SK-N-SH (cell line): Measurements from ENCODE around the gene GRIK3. TPM values are rescaled to one million over a fixed set of nuclear protein-coding genes. Genes with fewer than 3 reads are reported as not detected.

ENCODE experiments used
- CTCF ChIA-PET: fragments of 300-600, 350-600 bp; formaldehyde crosslinking; extraction: SDS; loops from one replicate; lab custom pipeline; 2021; lab: Yijun Ruan, JAX
- POLR2A ChIA-PET: fragments of 350-600 bp; sonication (Branson Sonifier 250); formaldehyde crosslinking; extraction: SDS; loops from one replicate; lab custom pipeline; 2020; ENCODE audit warnings: antibody characterized with exemption, inconsistent platforms; lab: Yijun Ruan, JAX
- DNase-seq: peaks from one replicate; pipeline ENCODE4 v3.0.0; 2012
- H2AFZ ChIP-seq: fragments of 200-600 bp; sonication (generic); 2 replicates; pipeline ENCODE4 v1.8.1; 2016; ENCODE audit warnings: antibody characterized with exemption, mild to moderate bottlenecking, low read depth
- H3F3A ChIP-seq: fragments of 200-600 bp; sonication (generic); replicated peaks from 2 replicates; pipeline ENCODE3; 2016; ENCODE audit warnings: antibody characterized with exemption, mild to moderate bottlenecking; ENCODE audit not compliant: insufficient read depth
- H3K27ac ChIP-seq, 2 experiments: fragments of 200-500 bp in 1 of 2; fragments of 200-600 bp in 1 of 2; sonication (Bioruptor generic) in 1 of 2; sonication (generic), shearing (Covaris generic) in 1 of 2; 2 replicates each; pipeline versions ENCODE4 v1.5.1 to v1.6.1; 2014 to 2016; ENCODE audit warnings: low read depth in 2 of 2, inconsistent platforms in 1 of 2, low read length in 1 of 2, mild to moderate bottlenecking in 1 of 2, mixed read lengths in 1 of 2
- H3K27me3 ChIP-seq: fragments of 200-600 bp; sonication (generic), shearing (Covaris generic); 2 replicates; pipeline ENCODE4 v1.6.1; 2016; ENCODE audit warnings: mixed run types; ENCODE audit not compliant: insufficient read depth
- H3K36me3 ChIP-seq, 2 experiments: fragments of 200-500 bp in 1 of 2; fragments of 200-600 bp in 1 of 2; sonication (Bioruptor generic) in 1 of 2; sonication (generic) in 1 of 2; replicated peaks in 1 of 2; 2 replicates each; pipeline versions ENCODE3 to v1.5.1; 2014 to 2016; ENCODE audit warnings: low read length in 1 of 2, mild to moderate bottlenecking in 1 of 2; ENCODE audit not compliant: insufficient read depth in 2 of 2, control insufficient read depth in 1 of 2
- H3K4me1 ChIP-seq, 2 experiments: fragments of 200-500 bp in 1 of 2; fragments of 200-600 bp in 1 of 2; sonication (Bioruptor generic) in 1 of 2; sonication (generic), shearing (Covaris generic) in 1 of 2; 2 replicates each; pipeline versions ENCODE4 v1.5.1 to v1.6.1; 2014 to 2016; ENCODE audit warnings: low read depth in 1 of 2, low read length in 1 of 2, mixed run types in 1 of 2; ENCODE audit not compliant: insufficient read depth in 2 of 2, control insufficient read depth in 1 of 2
- H3K4me2 ChIP-seq: fragments of 200-600 bp; sonication (generic), shearing (Covaris generic); 2 replicates; pipeline ENCODE4 v1.6.1; 2017; ENCODE audit warnings: mixed run types
- H3K4me3 ChIP-seq, 2 experiments: fragments of 200-500 bp in 1 of 2; fragments of 200-600 bp in 1 of 2; sonication (Bioruptor generic) in 1 of 2; sonication (generic), shearing (Covaris generic) in 1 of 2; 2 replicates each; pipeline versions ENCODE4 v1.5.1 to v1.8.1; 2014 to 2016; ENCODE audit warnings: low read depth in 2 of 2, inconsistent platforms in 1 of 2, low read length in 1 of 2, mild to moderate bottlenecking in 1 of 2, mixed read lengths in 1 of 2, moderate library complexity in 1 of 2
- H3K79me2 ChIP-seq: fragments of 200-600 bp; sonication (generic); 2 replicates; pipeline ENCODE4 v1.8.1; 2017; ENCODE audit warnings: mild to moderate bottlenecking; ENCODE audit not compliant: insufficient read depth
- H3K9ac ChIP-seq: fragments of 200-600 bp; sonication (generic); 2 replicates; pipeline ENCODE4 v1.6.1; 2017; ENCODE audit warnings: mixed run types
- H3K9me2 ChIP-seq: fragments of 200-600 bp; sonication (generic); 2 replicates; pipeline ENCODE4 v1.6.1; 2017; ENCODE audit warnings: mixed run types
- H3K9me3 ChIP-seq: fragments of 200-600 bp; sonication (generic); 2 replicates; pipeline ENCODE4 v1.6.1; 2017; ENCODE audit warnings: mixed run types, mild to moderate bottlenecking, moderate library complexity
- H4K20me1 ChIP-seq: fragments of 200-600 bp; sonication (generic); 2 replicates; pipeline ENCODE4 v1.6.1; 2017; ENCODE audit warnings: mild to moderate bottlenecking, mixed run types; ENCODE audit not compliant: insufficient read depth
- CTCF ChIP-seq: fragments of 200-600 bp; sonication (generic); IDR thresholded peaks from 2 replicates; pipeline ENCODE4 v1.6.1; 2017; ENCODE audit warnings: antibody characterized with exemption, mild to moderate bottlenecking, moderate library complexity
- ELF1 ChIP-seq: IDR thresholded peaks from 2 replicates; pipeline ENCODE4 v1.4.0; 2012
- GABPA ChIP-seq: IDR thresholded peaks from 2 replicates; pipeline ENCODE4 v1.4.0; 2012; ENCODE audit warnings: low read depth, mild to moderate bottlenecking
- MAX ChIP-seq: IDR thresholded peaks from 2 replicates; pipeline ENCODE4 v1.4.0; 2012; ENCODE audit warnings: low read depth
- MEF2A ChIP-seq: IDR thresholded peaks from 2 replicates; pipeline ENCODE4 v1.4.0; 2012; ENCODE audit warnings: low read depth, borderline replicate concordance
- NRF1 ChIP-seq: IDR thresholded peaks from 2 replicates; pipeline ENCODE4 v1.6.1; 2012; ENCODE audit warnings: low read depth, mild to moderate bottlenecking, low read length
- PBX3 ChIP-seq: IDR thresholded peaks from 2 replicates; pipeline ENCODE4; 2012
- RAD21 ChIP-seq: IDR thresholded peaks from 2 replicates; pipeline ENCODE4 v1.6.1; 2012; ENCODE audit warnings: mild to moderate bottlenecking, low read length
- REST ChIP-seq: IDR thresholded peaks from 2 replicates; pipeline ENCODE4 v1.6.1; 2012; ENCODE audit warnings: mild to moderate bottlenecking, low read depth, low read length, moderate library complexity
- RFX5 ChIP-seq: IDR thresholded peaks from 2 replicates; pipeline ENCODE4 v1.6.1; 2012; ENCODE audit warnings: mild to moderate bottlenecking, improper control_type of control experiment, low read length
- SIN3A ChIP-seq: IDR thresholded peaks from 2 replicates; pipeline ENCODE4 v1.6.1; 2012; ENCODE audit warnings: low read depth, mild to moderate bottlenecking, low read length, moderate library complexity, borderline replicate concordance
- TAF1 ChIP-seq: IDR thresholded peaks from 2 replicates; pipeline ENCODE4 v1.6.1; 2012; ENCODE audit warnings: low read depth, mild to moderate bottlenecking, low read length, moderate library complexity, borderline replicate concordance
- TCF12 ChIP-seq: IDR thresholded peaks from 2 replicates; pipeline ENCODE4 v1.4.0; 2012
- USF1 ChIP-seq: IDR thresholded peaks from 2 replicates; pipeline ENCODE4 v1.4.0; 2012; ENCODE audit warnings: low read depth, borderline replicate concordance
- YY1 ChIP-seq: IDR thresholded peaks from 2 replicates; pipeline ENCODE4 v1.4.0; 2012; ENCODE audit warnings: low read depth, mild to moderate bottlenecking
- ZBTB33 ChIP-seq: IDR thresholded peaks from 2 replicates; pipeline ENCODE4 v1.4.0; 2012; ENCODE audit warnings: low read depth, borderline replicate concordance
- WGBS: methylation state at CpG from one replicate; pipeline ENCODE4 v1.1.6; 2017; ENCODE audit warnings: low lambda C conversion rate; 5-methylcytosine and 5-hydroxymethylcytosine counted together
- polyA plus RNA-seq, 3 experiments: library from polyadenylated mRNA; depleted of rRNA; stranded (reverse); fragments of >200 nt; gene quantifications; 2 replicates each; pipeline ENCODE4 v1.2.3, GENCODE V29; 2012

The GRIK3 gene
- polyA plus RNA-seq, 1 of the 3 experiments (the other 2 are of a cell fraction): not detected

- H4K20me1 ChIP-seq: no peaks in the 10 kb centered on the region
- no peaks in the 10 kb centered on the region for H3F3A ChIP-seq
- H3K9ac ChIP-seq: no peak overlapping the region
- H3K4me3 ChIP-seq: no peak overlapping the region
- ChIA-PET CTCF (interaction anchor here (0.8 to 3.4 kb wide), 3 partner anchors 12 to 290 kb away, joined by 3 to 13 read pairs (median 9); no protein-coding TSS in a partner anchor), POLR2A (no interaction called here)
- H2AFZ ChIP-seq: no peak overlapping the region
- no peaks in the 10 kb centered on the region for H3K79me2 ChIP-seq
- no peaks in the 10 kb centered on the region for H3K9me2 ChIP-seq
- no peak overlapping the region for H3K4me2 ChIP-seq
- H3K27ac ChIP-seq: no peak overlapping the region
- H3K9me3 ChIP-seq: no peaks in the 10 kb centered on the region
- 13% methylated on average over 6 of the region's 6 CpGs for WGBS
- no peak for TF ChIP-seq RAD21
- no peak for TF ChIP-seq REST
- H3K36me3 ChIP-seq: no peaks in the 10 kb centered on the region
- peaks cover 0 to 36% of the 10 kb centered on the region in 2 experiments; a peak in 2 of 4 replicates for H3K4me1 ChIP-seq
- H3K27me3 ChIP-seq: no peaks in the 10 kb centered on the region
- no peak for DNase-seq
Observed at GRCh38 chr1:36866169-36866814, 168.0 kb downstream of the GRIK3 start.

GRCh38 chr1:36865602-36865900 is 168.8 kb downstream of the GRIK3 start:
- no peak overlapping the region for H3K4me2 ChIP-seq
- no peak overlapping the region for H3K9ac ChIP-seq
- H3K27ac ChIP-seq: peak overlapping the region in 1 of 2 experiments; percentile 83; a peak in 2 of 4 replicates
- H3K27me3 ChIP-seq: no peaks in the 10 kb centered on the region
- no peaks in the 10 kb centered on the region for H3K36me3 ChIP-seq
- H3K79me2 ChIP-seq: no peaks in the 10 kb centered on the region
- CTCF ChIA-PET: interaction anchor here (0.8 to 3.4 kb wide), 11 partner anchors 12 to 569 kb away, joined by 3 to 42 read pairs (median 7); no protein-coding TSS in a partner anchor
- H3K9me3 ChIP-seq: no peaks in the 10 kb centered on the region
- no peaks in the 10 kb centered on the region for H3F3A ChIP-seq
- no peak for DNase-seq
- POLR2A ChIA-PET: no interaction called here
- no peaks in the 10 kb centered on the region for H4K20me1 ChIP-seq
- no peak overlapping the region; a peak in 1 of 4 replicates for H3K4me3 ChIP-seq
- no peak overlapping the region for H2AFZ ChIP-seq
- WGBS: no CpG with 5 or more reads among the region's 1 CpG
- no peaks in the 10 kb centered on the region for H3K9me2 ChIP-seq
- peaks cover 0 to 31% of the 10 kb centered on the region in 2 experiments; a peak in 2 of 4 replicates for H3K4me1 ChIP-seq
- TF ChIP-seq NRF1 (no peak), ZBTB33 (no peak), CTCF (no peak), TAF1 (no peak), MEF2A (no peak), GABPA (no peak), YY1 (no peak), ELF1 (no peak), RFX5 (no peak), PBX3 (no peak), TCF12 (no peak), SIN3A (no peak), MAX (no peak), USF1 (no peak)
